ENCODE results near the gene UST.

DNA sequence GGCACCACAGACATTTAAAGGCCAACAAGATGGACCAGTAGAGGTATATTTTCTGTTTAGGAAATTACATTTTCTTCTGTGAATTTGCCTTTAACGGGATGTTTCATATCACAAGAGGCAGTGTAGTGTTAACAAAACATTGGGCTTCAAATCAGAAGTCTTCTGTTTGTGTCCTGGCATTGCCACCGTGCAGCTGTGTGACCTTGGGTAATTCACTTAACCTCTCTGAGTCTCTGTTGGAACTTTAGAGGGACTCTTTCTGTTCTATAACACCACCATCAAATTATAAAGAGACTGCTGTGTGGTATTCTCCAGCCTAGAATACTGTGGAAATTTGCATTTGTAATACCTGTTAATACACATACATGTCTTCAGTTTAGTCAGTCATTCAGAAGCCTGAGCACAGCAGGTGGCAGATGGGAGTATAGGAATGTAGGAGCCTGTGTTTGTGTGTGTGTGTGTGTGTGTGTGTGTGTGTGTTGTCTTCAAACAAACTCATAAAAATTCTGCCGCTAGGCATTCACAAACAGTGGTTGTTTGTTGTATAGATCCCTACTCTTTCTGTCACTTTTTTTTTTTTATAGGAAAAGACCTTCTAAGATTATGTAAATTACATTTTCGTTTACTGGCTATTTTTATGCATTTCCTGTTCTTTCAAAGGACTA, 22.6 kb downstream of the UST start:
- TF ChIP-seq, protein P1, sequence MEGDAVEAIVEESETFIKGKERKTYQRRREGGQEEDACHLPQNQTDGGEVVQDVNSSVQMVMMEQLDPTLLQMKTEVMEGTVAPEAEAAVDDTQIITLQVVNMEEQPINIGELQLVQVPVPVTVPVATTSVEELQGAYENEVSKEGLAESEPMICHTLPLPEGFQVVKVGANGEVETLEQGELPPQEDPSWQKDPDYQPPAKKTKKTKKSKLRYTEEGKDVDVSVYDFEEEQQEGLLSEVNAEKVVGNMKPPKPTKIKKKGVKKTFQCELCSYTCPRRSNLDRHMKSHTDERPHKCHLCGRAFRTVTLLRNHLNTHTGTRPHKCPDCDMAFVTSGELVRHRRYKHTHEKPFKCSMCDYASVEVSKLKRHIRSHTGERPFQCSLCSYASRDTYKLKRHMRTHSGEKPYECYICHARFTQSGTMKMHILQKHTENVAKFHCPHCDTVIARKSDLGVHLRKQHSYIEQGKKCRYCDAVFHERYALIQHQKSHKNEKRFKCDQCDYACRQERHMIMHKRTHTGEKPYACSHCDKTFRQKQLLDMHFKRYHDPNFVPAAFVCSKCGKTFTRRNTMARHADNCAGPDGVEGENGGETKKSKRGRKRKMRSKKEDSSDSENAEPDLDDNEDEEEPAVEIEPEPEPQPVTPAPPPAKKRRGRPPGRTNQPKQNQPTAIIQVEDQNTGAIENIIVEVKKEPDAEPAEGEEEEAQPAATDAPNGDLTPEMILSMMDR (conservative IDR thresholded peaks at IDR 0.05; ENCODE audit: low read length): no peak
- TF ChIP-seq EZH2phosphoT487 (IDR thresholded peaks at IDR 0.05; ENCODE audit: borderline replicate concordance, low read depth, low read length): no peak

Measured in OCI-LY7 (cell line).